GM12865 (cell line): ENCODE results near the gene HSH2D.

Experiments
- DNase-seq: peaks from one replicate; pipeline ENCODE4 v3.0.0; 2010; ENCODE audit warnings: low read depth
- H3K4me3 ChIP-seq: 2 replicates; pipeline ENCODE4 v1.5.1; 2011; ENCODE audit warnings: mild to moderate bottlenecking, low read depth, low read length, control low read depth
- TF ChIP-seq, protein P1 (sequence below): IDR thresholded peaks from 2 replicates; pipeline ENCODE4 v1.5.1; 2011; ENCODE audit warnings: low read length, control low read depth, low read depth, inconsistent platforms; ENCODE audit not compliant: insufficient read depth; ENCODE audit errors: missing control alignments

HSH2D gene

DNA sequence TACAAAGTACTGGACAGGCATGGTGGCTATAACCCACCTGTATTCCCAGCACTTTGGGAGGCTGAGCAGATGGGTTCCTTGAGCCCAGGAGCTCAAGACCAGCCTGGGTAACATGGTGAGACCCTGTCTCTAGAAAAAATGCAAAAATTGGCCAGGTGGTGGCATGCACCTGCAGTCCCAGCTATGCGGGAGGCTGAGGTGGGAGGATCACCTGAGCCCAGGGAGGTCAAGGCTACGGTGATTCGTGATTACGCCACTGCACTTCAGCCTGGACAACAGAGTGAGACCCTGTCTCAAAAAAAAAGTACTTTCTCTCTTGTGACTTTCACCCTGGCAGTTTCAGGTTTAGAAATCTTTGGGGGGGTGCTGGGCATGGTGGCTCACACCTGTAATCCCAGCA lies 43.0 kb upstream of the HSH2D start:
- TF ChIP-seq, protein P1, sequence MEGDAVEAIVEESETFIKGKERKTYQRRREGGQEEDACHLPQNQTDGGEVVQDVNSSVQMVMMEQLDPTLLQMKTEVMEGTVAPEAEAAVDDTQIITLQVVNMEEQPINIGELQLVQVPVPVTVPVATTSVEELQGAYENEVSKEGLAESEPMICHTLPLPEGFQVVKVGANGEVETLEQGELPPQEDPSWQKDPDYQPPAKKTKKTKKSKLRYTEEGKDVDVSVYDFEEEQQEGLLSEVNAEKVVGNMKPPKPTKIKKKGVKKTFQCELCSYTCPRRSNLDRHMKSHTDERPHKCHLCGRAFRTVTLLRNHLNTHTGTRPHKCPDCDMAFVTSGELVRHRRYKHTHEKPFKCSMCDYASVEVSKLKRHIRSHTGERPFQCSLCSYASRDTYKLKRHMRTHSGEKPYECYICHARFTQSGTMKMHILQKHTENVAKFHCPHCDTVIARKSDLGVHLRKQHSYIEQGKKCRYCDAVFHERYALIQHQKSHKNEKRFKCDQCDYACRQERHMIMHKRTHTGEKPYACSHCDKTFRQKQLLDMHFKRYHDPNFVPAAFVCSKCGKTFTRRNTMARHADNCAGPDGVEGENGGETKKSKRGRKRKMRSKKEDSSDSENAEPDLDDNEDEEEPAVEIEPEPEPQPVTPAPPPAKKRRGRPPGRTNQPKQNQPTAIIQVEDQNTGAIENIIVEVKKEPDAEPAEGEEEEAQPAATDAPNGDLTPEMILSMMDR, result no peak

DNA sequence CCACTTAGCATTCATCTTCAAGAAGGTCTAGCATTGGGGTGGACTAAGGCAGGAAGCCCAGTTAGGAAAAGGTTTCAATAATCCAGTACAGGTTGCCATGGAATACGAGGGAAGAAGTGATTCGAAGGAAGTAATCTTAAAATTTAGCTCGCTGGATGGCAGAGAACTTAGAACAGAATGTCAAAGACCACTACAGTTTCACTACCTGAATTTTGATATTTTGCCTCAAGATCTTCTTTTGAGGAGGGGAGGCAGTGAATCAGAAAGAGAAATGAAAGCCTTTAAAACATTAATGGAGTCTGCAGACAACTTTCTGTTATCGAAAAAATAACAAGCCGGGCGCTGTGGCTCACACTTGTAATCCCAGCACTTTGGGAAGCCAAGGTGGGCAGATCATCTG lies 38.8 kb upstream of the HSH2D start:
- TF ChIP-seq, protein P1, result no peak
- DNase-seq, result no peak
- no peak overlapping the region for H3K4me3 ChIP-seq

More for the DNA sequence above, 43.0 kb upstream of the HSH2D start:
- no peak for DNase-seq
- H3K4me3 ChIP-seq, result no peak overlapping the region

DNA sequence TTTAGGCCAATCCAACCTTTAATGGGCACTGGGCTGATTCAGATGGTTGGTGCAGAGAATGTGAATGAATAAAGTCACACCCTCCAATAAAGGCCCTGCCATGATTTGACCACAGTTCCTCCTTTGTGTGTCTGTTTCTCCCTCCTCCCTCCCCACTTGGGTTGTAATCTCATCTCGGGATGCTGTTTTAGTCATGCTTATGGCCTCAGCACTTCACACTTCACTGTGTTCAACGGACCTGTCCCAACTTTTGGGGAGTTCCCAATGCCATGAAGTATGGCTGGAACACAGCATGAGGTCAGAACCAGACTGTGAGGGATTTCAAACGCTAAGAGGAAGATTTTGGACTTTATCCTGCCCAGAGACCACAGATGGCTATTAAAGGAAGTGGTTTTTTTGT lies 37.4 kb upstream of the HSH2D start:
- DNase-seq, result peak; percentile 64
- no peak overlapping the region for H3K4me3 ChIP-seq
- TF ChIP-seq, protein P1, result no peak

DNA sequence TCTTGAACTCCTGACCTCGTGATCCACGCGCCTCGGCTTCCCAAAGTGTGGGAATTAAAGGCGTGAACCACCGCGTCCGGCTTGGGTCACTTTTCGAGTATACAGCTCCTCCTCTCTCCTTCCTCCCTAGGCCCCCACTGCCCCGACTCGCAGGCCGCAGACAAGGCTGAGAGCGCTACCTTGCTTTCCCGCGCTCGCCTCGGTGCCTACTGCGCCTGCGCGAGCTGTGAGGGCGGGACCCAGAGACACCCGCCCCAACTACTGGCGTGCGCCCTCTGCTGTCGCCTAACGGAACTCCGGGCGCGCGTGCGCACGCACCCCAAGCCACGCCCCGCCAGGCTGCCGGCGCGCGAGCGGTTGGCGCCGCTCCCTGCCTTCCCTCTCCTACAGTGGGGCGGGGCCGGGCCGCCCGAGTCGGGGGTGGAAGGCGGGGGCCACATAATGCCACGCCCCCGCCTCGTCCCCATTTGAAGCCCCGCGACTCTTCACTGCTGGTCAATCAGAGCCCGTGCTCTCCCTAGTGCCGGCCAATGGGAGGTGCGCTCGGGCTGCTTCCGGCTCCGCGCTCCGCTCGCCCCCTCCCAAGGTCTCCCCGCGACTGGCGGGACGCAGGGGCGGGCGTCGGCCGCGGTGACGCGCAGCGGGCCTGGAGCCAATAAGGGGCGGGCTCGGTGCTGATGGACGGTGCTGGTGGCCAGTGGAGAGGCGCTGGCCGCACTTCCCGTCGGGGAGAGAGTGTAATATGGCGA lies 32.2 kb upstream of the HSH2D start, which contains the start of gene RAB8A:
TSS of gene RAB8A (plus strand) at position 730 of the 749 bp plus-strand sequence. CDS start at position 743, 13 bp downstream.
- TF ChIP-seq, protein P1, result peak; percentile 87
- DNase-seq, result peak; percentile 100

DNA sequence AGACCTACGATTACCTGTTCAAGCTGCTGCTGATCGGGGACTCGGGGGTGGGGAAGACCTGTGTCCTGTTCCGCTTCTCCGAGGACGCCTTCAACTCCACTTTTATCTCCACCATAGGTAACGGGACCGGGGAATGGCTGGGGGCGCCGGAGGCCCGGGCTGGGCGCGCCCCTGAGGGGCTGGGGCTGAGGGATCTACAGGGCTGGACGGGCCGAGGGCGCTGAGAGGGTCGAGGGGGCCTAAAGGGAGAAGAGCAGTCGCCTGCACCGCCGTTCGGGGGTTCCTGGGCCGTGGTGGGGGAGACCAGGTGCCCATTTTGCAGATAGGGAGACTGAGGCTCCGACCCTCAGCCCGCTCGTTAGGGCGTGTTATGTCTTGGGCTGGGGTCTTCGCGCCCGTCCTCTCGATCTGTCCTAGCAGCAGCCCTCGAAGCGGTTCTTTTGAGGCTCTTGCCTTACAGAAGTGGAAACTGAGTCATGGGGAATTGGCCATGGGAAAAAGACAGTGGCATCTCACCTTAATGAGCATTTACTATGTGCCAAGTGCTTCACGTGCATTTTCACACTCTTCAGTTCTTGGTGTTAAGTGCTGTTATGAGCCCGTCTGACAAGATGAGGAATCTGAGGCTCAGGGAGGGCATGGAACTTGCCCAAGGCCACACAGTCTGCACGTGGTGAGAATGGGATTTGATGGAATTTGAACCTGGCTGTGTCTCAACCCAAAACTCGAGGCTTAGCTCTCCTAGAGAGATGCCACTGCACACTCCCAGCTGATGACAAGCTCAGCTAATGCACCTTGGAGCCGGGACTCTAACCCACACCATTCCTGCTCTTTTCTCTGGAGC lies 31.4 kb upstream of the HSH2D start:
- H3K4me3 ChIP-seq, result peak overlapping the region; percentile 91
- TF ChIP-seq, protein P1, result no peak
- no peak for DNase-seq

More for the DNA sequence above, 32.2 kb upstream of the HSH2D start, which contains the start of gene RAB8A:
- peak within 1 kb of the TSS; percentile 91 for H3K4me3 ChIP-seq

DNA sequence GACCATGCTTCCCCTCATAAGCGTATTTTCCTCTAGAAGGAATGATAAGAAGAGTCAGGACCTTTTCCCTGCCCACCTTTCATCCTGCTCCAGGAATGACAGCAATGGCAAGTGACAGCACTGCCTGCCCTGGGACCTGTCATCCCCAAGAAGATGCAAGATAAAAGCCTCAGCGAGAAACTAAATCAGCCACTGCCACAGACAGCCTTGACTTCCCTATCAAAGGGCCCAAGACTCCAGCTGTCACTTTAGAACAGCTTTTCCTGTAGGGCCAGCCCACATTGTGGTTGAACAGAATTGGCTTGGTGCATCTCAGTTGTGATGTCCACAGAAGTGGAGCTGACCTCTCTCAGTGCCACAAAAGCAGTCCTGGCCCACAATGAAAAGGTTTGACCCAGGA lies 30.7 kb upstream of the HSH2D start:
- peak; percentile 34 for DNase-seq
- TF ChIP-seq, protein P1, result no peak
- peak overlapping the region; percentile 91 for H3K4me3 ChIP-seq
